SU-DHL-6 (cell line): ENCODE data around the gene MRFAP1.

Source experiments
- EZH2phosphoT487 ChIP-seq: fragments of 200-600 bp; sonication (generic), shearing (Covaris generic); conservative IDR thresholded peaks from 2 replicates; pipeline ENCODE4 v1.6.1; 2018; ENCODE audit warnings: mild to moderate bottlenecking, antibody characterized with exemption, low read length, moderate library complexity, mixed read lengths
- TF ChIP-seq, protein P1 (sequence below): fragments of 200-600 bp; sonication (generic); IDR thresholded peaks from one replicate; pipeline ENCODE4 v1.5.1; 2017; ENCODE audit warnings: antibody characterized with exemption, mild to moderate bottlenecking, low read length, moderate library complexity; ENCODE audit not compliant: insufficient read depth, poor library complexity, severe bottlenecking

GRCh38 chr4:6668391-6668790 is 27.9 kb downstream of the MRFAP1 start:
- TF ChIP-seq, protein P1, sequence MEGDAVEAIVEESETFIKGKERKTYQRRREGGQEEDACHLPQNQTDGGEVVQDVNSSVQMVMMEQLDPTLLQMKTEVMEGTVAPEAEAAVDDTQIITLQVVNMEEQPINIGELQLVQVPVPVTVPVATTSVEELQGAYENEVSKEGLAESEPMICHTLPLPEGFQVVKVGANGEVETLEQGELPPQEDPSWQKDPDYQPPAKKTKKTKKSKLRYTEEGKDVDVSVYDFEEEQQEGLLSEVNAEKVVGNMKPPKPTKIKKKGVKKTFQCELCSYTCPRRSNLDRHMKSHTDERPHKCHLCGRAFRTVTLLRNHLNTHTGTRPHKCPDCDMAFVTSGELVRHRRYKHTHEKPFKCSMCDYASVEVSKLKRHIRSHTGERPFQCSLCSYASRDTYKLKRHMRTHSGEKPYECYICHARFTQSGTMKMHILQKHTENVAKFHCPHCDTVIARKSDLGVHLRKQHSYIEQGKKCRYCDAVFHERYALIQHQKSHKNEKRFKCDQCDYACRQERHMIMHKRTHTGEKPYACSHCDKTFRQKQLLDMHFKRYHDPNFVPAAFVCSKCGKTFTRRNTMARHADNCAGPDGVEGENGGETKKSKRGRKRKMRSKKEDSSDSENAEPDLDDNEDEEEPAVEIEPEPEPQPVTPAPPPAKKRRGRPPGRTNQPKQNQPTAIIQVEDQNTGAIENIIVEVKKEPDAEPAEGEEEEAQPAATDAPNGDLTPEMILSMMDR: no peak
- TF ChIP-seq EZH2phosphoT487: no peak
